LNCaP clone FGC (cell line): ENCODE data around the gene ZNF436.

Experiments used
- DNase-seq: peaks from one replicate; pipeline ENCODE4 v3.0.0-alpha.2; 2011; ENCODE audit warnings: low read depth
- H3K4me3 ChIP-seq: 2 replicates; pipeline ENCODE4 v1.5.1; 2011; ENCODE audit warnings: mild to moderate bottlenecking, low read depth, low read length, control low read depth
- CTCF ChIP-seq: IDR thresholded peaks from 2 replicates; pipeline ENCODE4 v1.5.1; 2012; ENCODE audit warnings: mild to moderate bottlenecking; ENCODE audit not compliant: control insufficient read depth, insufficient read depth; ENCODE audit errors: extremely low read depth

ZNF436 gene

GRCh38 chr1:23366146-23366545 is 3.5 kb downstream of the ZNF436 start:
- TF ChIP-seq CTCF: no peak
- H3K4me3 ChIP-seq: peak overlapping the region; percentile 73
- no peak for DNase-seq

- no peak for TF ChIP-seq CTCF
- DNase-seq: no peak
- no peak overlapping the region for H3K4me3 ChIP-seq
These were observed 7.4 kb downstream of the ZNF436 start for GRCh38 chr1:23362218-23362713.

GRCh38 chr1:23358310-23358875 is 11.2 kb downstream of the ZNF436 start:
- no peak for DNase-seq
- no peak overlapping the region for H3K4me3 ChIP-seq
- no peak for TF ChIP-seq CTCF

- DNase-seq: no peak
- TF ChIP-seq CTCF: no peak
- H3K4me3 ChIP-seq: no peak overlapping the region
These were observed 12.3 kb downstream of the ZNF436 start for GRCh38 chr1:23357138-23357908.

- no peak for TF ChIP-seq CTCF
- H3K4me3 ChIP-seq: no peak overlapping the region
- DNase-seq: no peak
These were observed 13.0 kb downstream of the ZNF436 start for GRCh38 chr1:23356471-23357137.

GRCh38 chr1:23354245-23354644 is 15.4 kb downstream of the ZNF436 start:
- H3K4me3 ChIP-seq: no peak overlapping the region
- TF ChIP-seq CTCF: no peak
- no peak for DNase-seq
